PC-3 (cell line): ENCODE measurements around the gene ALDH2. TPM values are rescaled to one million over a fixed set of nuclear protein-coding genes. Genes with fewer than 3 reads are reported as not detected.
"Not testable (repeated sequence)": the region's sequence is repeated elsewhere in the genome, so short reads cannot be mapped to it uniquely, and the experiment has no call there.

Experiments
- ATAC-seq: fragments of 200-7000 bp; cut with Tn5 transposase; 2 replicates; pipeline ENCODE4 v1.9.1; 2020; ENCODE audit warnings: mild to moderate bottlenecking, moderate library complexity
- BruUV-seq: library from RNA; stranded (reverse); fragments of 400-500 nt; replicated peaks from 2 replicates; lab custom pipeline; 2021; lab: Mats Ljungman, UMichigan
- CTCF ChIA-PET: fragments of 300-600 bp; sonication (Branson Sonifier 250); formaldehyde crosslinking; loops from one replicate; lab custom pipeline; 2022; ENCODE audit warnings: antibody characterized with exemption; lab: Charles Lee
- POLR2A ChIA-PET: fragments of 300-600 bp; sonication (Branson Sonifier 250); formaldehyde crosslinking; loops from one replicate; lab custom pipeline; 2022; ENCODE audit warnings: antibody characterized with exemption; ENCODE audit not compliant: unreplicated experiment; lab: Charles Lee
- DNase-seq: peaks from one replicate; pipeline ENCODE4 v3.0.0-alpha.2; 2015
- H2AFZ ChIP-seq: fragments of 300-600 bp; sonication (generic); 2 replicates; pipeline ENCODE4 v1.6.0; 2016; ENCODE audit warnings: antibody characterized with exemption, low read length
- H3F3A ChIP-seq: fragments of 300-600 bp; sonication (generic); one replicate; pipeline ENCODE4 v1.6.0; 2017; ENCODE audit warnings: antibody characterized with exemption, low read length, control low read depth, mild to moderate bottlenecking; ENCODE audit not compliant: unreplicated experiment
- H3K27ac ChIP-seq: fragments of 300-600 bp; sonication (generic); 2 replicates; pipeline ENCODE4 v1.5.1; 2016; ENCODE audit warnings: mild to moderate bottlenecking, low read length
- H3K27me3 ChIP-seq: fragments of 300-600 bp; sonication (generic); 2 replicates; pipeline ENCODE4 v1.6.1; 2016; ENCODE audit warnings: low read length, mixed read lengths
- H3K36me3 ChIP-seq: fragments of 300-600 bp; sonication (generic); 2 replicates; pipeline ENCODE4 v1.6.1; 2016; ENCODE audit warnings: low read depth, mixed run types, low read length, mixed read lengths
- H3K4me1 ChIP-seq: fragments of 300-600 bp; sonication (generic); 2 replicates; pipeline ENCODE4 v1.5.1; 2016; ENCODE audit warnings: low read length; ENCODE audit not compliant: insufficient read depth
- H3K4me2 ChIP-seq: fragments of 300-600 bp; sonication (generic); 2 replicates; pipeline ENCODE4 v1.6.0; 2016; ENCODE audit warnings: low read length
- H3K4me3 ChIP-seq: fragments of 300-600 bp; sonication (generic); 2 replicates; pipeline ENCODE4 v1.5.1; 2016; ENCODE audit warnings: mild to moderate bottlenecking, low read length, mixed read lengths
- H3K79me2 ChIP-seq: fragments of 300-600 bp; sonication (generic); 2 replicates; pipeline ENCODE4 v1.6.1; 2017; ENCODE audit warnings: low read length, mixed read lengths
- H3K9ac ChIP-seq: fragments of 300-600 bp; sonication (generic); 2 replicates; pipeline ENCODE4 v1.6.0; 2016; ENCODE audit warnings: mild to moderate bottlenecking, low read length
- H3K9me2 ChIP-seq: fragments of 300-600 bp; sonication (generic); replicated peaks from 2 replicates; pipeline ENCODE4 v1.6.1; 2016; ENCODE audit warnings: mixed run types, low read length, mixed read lengths
- H3K9me3 ChIP-seq: fragments of 300-600 bp; sonication (generic); 2 replicates; pipeline ENCODE4 v1.6.1; 2016; ENCODE audit warnings: low read length, mixed read lengths
- H4K20me1 ChIP-seq: fragments of 300-600 bp; sonication (generic); 2 replicates; pipeline ENCODE4 v1.6.1; 2016; ENCODE audit warnings: low read length, mixed read lengths
- EZH2 ChIP-seq: fragments of 300-600 bp; sonication (generic); IDR thresholded peaks from one replicate; pipeline ENCODE4 v1.6.1; 2017; ENCODE audit warnings: antibody characterized with exemption, mild to moderate bottlenecking, low read length; ENCODE audit not compliant: unreplicated experiment
- EZH2phosphoT487 ChIP-seq: fragments of 300-600 bp; sonication (generic); IDR thresholded peaks from 2 replicates; pipeline ENCODE4 v1.6.1; 2018; ENCODE audit warnings: mild to moderate bottlenecking, antibody characterized with exemption, low read length, borderline replicate concordance
- intact Hi-C: fragments of 100-400 bp; cut with micrococcal nuclease; formaldehyde crosslinking; loops from 2 replicates; pipeline ENCODE4 v1.9.0; 2023
- total RNA-seq: library from RNA; depleted of rRNA; stranded (reverse); fragments of >200 nt; gene quantifications from 2 replicates; pipeline ENCODE4 v1.2.3, GENCODE V29; 2014
- TF ChIP-seq, protein P1 (sequence below): fragments of 300-600 bp; sonication (generic); conservative IDR thresholded peaks from 2 replicates; pipeline ENCODE4 v1.5.1; 2017; ENCODE audit warnings: antibody characterized with exemption, low read depth, mild to moderate bottlenecking, low read length

Gene ALDH2
- total RNA-seq, 1 experiment from 2014 or later, result 2.0 TPM

DNA sequence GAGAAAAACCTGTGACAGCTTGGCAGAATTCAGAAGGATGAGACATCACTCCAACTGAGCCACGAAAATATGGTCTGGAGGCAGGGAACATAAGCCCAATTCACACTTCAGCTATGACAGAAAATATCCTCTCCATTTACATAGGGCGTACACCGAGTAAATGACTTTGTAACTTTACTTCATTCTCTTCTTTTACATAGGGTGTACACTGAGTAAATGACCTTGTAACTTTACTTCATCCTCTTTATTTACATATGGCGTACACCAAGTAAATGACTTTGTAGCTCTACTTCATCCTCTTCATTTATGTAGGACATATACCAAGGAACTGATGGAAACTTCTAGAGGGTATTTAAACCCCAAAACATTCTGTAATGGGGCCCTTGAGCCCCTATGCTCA lies 61.2 kb downstream of the ALDH2 start:
- ATAC-seq (no peak), DNase-seq (no peak)
- TF ChIP-seq, protein P1, sequence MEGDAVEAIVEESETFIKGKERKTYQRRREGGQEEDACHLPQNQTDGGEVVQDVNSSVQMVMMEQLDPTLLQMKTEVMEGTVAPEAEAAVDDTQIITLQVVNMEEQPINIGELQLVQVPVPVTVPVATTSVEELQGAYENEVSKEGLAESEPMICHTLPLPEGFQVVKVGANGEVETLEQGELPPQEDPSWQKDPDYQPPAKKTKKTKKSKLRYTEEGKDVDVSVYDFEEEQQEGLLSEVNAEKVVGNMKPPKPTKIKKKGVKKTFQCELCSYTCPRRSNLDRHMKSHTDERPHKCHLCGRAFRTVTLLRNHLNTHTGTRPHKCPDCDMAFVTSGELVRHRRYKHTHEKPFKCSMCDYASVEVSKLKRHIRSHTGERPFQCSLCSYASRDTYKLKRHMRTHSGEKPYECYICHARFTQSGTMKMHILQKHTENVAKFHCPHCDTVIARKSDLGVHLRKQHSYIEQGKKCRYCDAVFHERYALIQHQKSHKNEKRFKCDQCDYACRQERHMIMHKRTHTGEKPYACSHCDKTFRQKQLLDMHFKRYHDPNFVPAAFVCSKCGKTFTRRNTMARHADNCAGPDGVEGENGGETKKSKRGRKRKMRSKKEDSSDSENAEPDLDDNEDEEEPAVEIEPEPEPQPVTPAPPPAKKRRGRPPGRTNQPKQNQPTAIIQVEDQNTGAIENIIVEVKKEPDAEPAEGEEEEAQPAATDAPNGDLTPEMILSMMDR, result no peak
- no peak for TF ChIP-seq EZH2phosphoT487
- no peak for TF ChIP-seq EZH2
- H2AFZ ChIP-seq, result no peak overlapping the region
- no peaks in the 10 kb centered on the region for H3K27me3 ChIP-seq
- no peaks in the 10 kb centered on the region for H3K4me1 ChIP-seq
- no peaks in the 10 kb centered on the region for H3K36me3 ChIP-seq
- H3K4me2 ChIP-seq, result no peak overlapping the region
- H4K20me1 ChIP-seq, result no peaks in the 10 kb centered on the region
- no peaks in the 10 kb centered on the region for H3K9me2 ChIP-seq
- intact Hi-C loops, result no loop called here
- no TSS peak for BruUV-seq
- H3K79me2 ChIP-seq, result no peaks in the 10 kb centered on the region
- POLR2A ChIA-PET, result interaction anchor here (0.7 kb wide), 1 partner anchor 57 kb away, joined by 3 read pairs; no protein-coding TSS in a partner anchor
- H3F3A ChIP-seq, result no peaks in the 10 kb centered on the region
- CTCF ChIA-PET, result no interaction called here
- no peak overlapping the region for H3K27ac ChIP-seq
- H3K9ac ChIP-seq, result no peak overlapping the region
- no peak overlapping the region for H3K4me3 ChIP-seq
- no peaks in the 10 kb centered on the region for H3K9me3 ChIP-seq

GRCh38 chr12:111828338-111828979 lies 61.7 kb downstream of the ALDH2 start:
- no peaks in the 10 kb centered on the region for H3K36me3 ChIP-seq
- intact Hi-C loops, result no loop called here
- BruUV-seq, result no TSS peak
- no peak overlapping the region for H3K4me2 ChIP-seq
- no peak overlapping the region for H2AFZ ChIP-seq
- H3K9ac ChIP-seq, result no peak overlapping the region
- no peak overlapping the region for H3K27ac ChIP-seq
- TF ChIP-seq, protein P1, result no peak
- no peak for TF ChIP-seq EZH2
- TF ChIP-seq EZH2phosphoT487, result no peak
- no peaks in the 10 kb centered on the region for H3K9me3 ChIP-seq
- no peaks in the 10 kb centered on the region for H3K4me1 ChIP-seq
- DNase-seq, result no peak
- H3K4me3 ChIP-seq, result no peak overlapping the region
- ChIA-PET CTCF (no interaction called here), POLR2A (no interaction called here)
- no peaks in the 10 kb centered on the region for H3K27me3 ChIP-seq
- no peak for ATAC-seq
- no peaks in the 10 kb centered on the region for H3F3A ChIP-seq
- H3K9me2 ChIP-seq, result no peaks in the 10 kb centered on the region
- H4K20me1 ChIP-seq, result no peaks in the 10 kb centered on the region
- no peaks in the 10 kb centered on the region for H3K79me2 ChIP-seq

DNA sequence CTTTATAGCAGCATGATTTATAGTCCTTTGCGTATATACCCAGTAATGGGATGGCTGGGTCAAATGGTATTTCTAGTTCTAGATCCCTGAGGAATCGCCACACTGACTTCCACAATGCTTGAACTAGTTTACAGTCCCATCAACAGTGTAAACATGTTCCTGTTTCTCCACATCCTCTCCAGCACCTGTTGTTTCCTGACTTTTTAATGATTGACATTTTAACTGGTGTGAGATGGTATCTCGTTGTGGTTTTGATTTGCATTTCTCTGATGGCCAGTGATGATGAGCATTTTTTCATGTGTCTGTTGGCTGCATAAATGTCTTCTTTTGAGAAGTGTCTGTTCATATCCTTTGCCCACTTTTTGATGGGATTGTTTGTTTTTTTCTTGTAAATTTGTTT lies 62.9 kb downstream of the ALDH2 start:
- H3F3A ChIP-seq, POLR2A ChIA-PET, H3K9ac ChIP-seq, H3K4me1 ChIP-seq, BruUV-seq, H2AFZ ChIP-seq, DNase-seq, H3K9me2 ChIP-seq, H3K4me3 ChIP-seq, H3K27ac ChIP-seq, H3K79me2 ChIP-seq, H4K20me1 ChIP-seq, H3K4me2 ChIP-seq, ATAC-seq, intact Hi-C loops, H3K36me3 ChIP-seq, H3K27me3 ChIP-seq, CTCF ChIA-PET, H3K9me3 ChIP-seq: not testable (repeated sequence)

DNA sequence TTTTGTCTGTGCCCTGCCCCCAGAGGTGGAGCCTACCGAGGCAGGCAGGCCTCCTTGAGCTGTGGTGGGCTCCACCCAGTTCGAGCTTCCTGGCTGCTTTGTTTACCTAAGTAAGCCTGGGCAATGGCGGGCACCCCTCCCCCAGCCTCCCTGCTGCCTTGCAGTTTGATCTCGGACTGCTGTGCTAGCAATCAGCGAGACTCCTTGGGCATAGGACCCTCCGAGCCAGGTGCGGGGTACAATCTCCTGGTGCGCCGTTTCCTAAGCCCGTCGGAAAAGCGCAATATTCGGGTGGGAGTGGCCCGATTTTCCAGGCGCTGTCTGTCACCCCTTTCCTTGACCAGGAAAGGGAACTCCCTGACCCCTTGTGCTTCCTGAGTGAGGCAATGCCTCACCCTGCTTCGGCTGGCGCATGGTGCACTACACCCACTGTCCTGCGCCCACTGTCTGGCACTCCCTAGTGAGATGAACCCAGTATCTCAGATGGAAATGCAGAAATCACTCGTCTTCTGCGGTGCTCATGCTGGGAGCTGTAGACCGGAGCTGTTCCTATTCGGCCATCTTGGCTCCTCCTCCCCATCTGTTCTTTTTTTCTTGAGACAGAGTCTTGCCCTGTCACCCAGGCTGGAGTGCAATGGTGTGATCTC lies 68.1 kb downstream of the ALDH2 start:
- H2AFZ ChIP-seq, H3K36me3 ChIP-seq, H3K27me3 ChIP-seq, DNase-seq, ATAC-seq, H3K4me1 ChIP-seq, POLR2A ChIA-PET, H3K4me3 ChIP-seq, H3K9ac ChIP-seq, BruUV-seq, H4K20me1 ChIP-seq, H3K9me3 ChIP-seq, intact Hi-C loops, CTCF ChIA-PET, H3F3A ChIP-seq, H3K79me2 ChIP-seq, H3K9me2 ChIP-seq, H3K4me2 ChIP-seq, H3K27ac ChIP-seq: not testable (repeated sequence)

DNA sequence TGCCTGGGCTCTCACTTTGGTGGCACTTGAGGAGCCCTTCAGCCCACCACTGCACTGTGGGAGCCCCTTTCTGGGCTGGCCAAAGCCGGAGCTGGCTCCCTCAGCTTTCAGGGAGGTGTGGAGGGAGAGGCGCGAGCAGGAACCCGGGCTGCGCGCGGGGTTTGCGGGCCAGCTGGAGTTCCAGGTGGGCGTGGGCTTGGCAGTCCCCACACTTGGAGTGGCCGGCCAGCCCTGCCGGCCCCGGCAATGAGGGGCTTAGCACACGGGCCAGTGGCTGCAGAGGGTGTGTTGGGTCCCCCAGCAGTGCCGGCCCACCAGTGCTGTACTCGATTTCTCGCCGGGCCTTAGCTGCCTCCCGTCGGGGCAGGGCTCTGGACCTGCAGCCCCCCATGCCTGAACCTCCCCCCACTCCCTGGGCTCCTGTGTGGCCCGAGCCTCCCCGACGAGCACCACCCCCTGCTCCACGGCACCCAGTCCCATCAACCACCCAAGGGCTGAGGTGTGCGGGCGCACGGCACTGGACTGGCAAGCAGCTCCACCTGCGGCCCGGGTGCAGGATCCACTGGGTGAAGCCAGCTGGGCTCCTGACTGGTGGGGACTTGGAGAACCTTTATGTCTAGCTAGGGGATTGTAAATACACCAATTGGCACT lies 68.9 kb downstream of the ALDH2 start:
- H3K4me2 ChIP-seq, H2AFZ ChIP-seq, H4K20me1 ChIP-seq, BruUV-seq, H3K4me3 ChIP-seq, intact Hi-C loops, H3K9me2 ChIP-seq, POLR2A ChIA-PET, ATAC-seq, H3K27ac ChIP-seq, DNase-seq, H3K27me3 ChIP-seq, H3K9me3 ChIP-seq, H3K36me3 ChIP-seq, H3K9ac ChIP-seq, H3K4me1 ChIP-seq, CTCF ChIA-PET, H3F3A ChIP-seq: not testable (repeated sequence)
- peaks cover 11% of the 10 kb centered on the region for H3K79me2 ChIP-seq
